Hepatocyte (in vitro differentiated cells): ENCODE results near the gene NDEL1. TPM values are rescaled to one million over a fixed set of nuclear protein-coding genes. Genes with fewer than 3 reads are reported as not detected.
A peak's percentile ranks its signal among the peaks of the same experiment; 100 is the strongest.

ENCODE experiments used
- DNase-seq: peaks from one replicate; pipeline ENCODE4 v3.0.0-alpha.2; 2016; ENCODE audit warnings: low spot score
- H2AFZ ChIP-seq: fragments of 200-600 bp; sonication (generic); 2 replicates; pipeline ENCODE4 v1.6.0; 2016; ENCODE audit warnings: antibody characterized with exemption, mild to moderate bottlenecking
- H3K27ac ChIP-seq: fragments of 200-600 bp; sonication (generic); 2 replicates; pipeline ENCODE4 v1.5.1; 2016; ENCODE audit warnings: mild to moderate bottlenecking
- H3K27me3 ChIP-seq: fragments of 200-600 bp; sonication (generic); 2 replicates; pipeline ENCODE4 v1.6.1; 2016
- H3K36me3 ChIP-seq: fragments of 200-600 bp; sonication (generic); replicated peaks from 2 replicates; pipeline ENCODE4 v1.5.1; 2016; ENCODE audit warnings: low read depth; ENCODE audit not compliant: insufficient read depth
- H3K4me1 ChIP-seq: fragments of 200-600 bp; sonication (generic); 2 replicates; pipeline ENCODE4 v1.5.1; 2016; ENCODE audit warnings: mild to moderate bottlenecking, moderate library complexity; ENCODE audit not compliant: insufficient read depth
- H3K4me2 ChIP-seq: fragments of 200-600 bp; sonication (generic); 2 replicates; pipeline ENCODE4 v1.6.0; 2016
- H3K4me3 ChIP-seq: fragments of 200-600 bp; sonication (generic); 2 replicates; pipeline ENCODE4 v1.5.1; 2016; ENCODE audit warnings: mild to moderate bottlenecking
- H3K79me2 ChIP-seq: fragments of 200-600 bp; sonication (generic); 2 replicates; pipeline ENCODE4 v1.6.0; 2017; ENCODE audit warnings: mild to moderate bottlenecking
- H3K9me2 ChIP-seq: fragments of 200-600 bp; sonication (generic); replicated peaks from 2 replicates; pipeline ENCODE4 v1.6.0; 2017; ENCODE audit warnings: mild to moderate bottlenecking; ENCODE audit not compliant: insufficient read depth
- H3K9me3 ChIP-seq: fragments of 200-600 bp; sonication (generic); 2 replicates; pipeline ENCODE4 v1.5.1; 2016; ENCODE audit warnings: low read depth, mild to moderate bottlenecking
- H4K20me1 ChIP-seq: fragments of 200-600 bp; sonication (generic); 2 replicates; pipeline ENCODE4 v1.6.0; 2016; ENCODE audit warnings: mild to moderate bottlenecking; ENCODE audit not compliant: insufficient read depth, poor library complexity, severe bottlenecking
- CTCF ChIP-seq: fragments of 200-600 bp; sonication (generic); IDR thresholded peaks from 2 replicates; pipeline ENCODE4 v1.5.1; 2016; ENCODE audit warnings: antibody characterized with exemption, mild to moderate bottlenecking; ENCODE audit not compliant: poor library complexity
- EZH2 ChIP-seq: fragments of 200-600 bp; sonication (generic); IDR thresholded peaks from 2 replicates; pipeline ENCODE4 v1.6.1; 2016; ENCODE audit warnings: antibody characterized with exemption, mild to moderate bottlenecking, borderline replicate concordance
- EZH2phosphoT487 ChIP-seq: fragments of 200-600 bp; sonication (generic); IDR thresholded peaks from one replicate; pipeline ENCODE4 v1.6.1; 2018; ENCODE audit warnings: antibody characterized with exemption, mild to moderate bottlenecking, low read depth, moderate library complexity; ENCODE audit not compliant: unreplicated experiment, severe bottlenecking
- WGBS: methylation state at CpG from one replicate; pipeline ENCODE4 v1.1.6; 2016; ENCODE audit warnings: low lambda C conversion rate; ENCODE audit errors: missing lambda C conversion rate; 5-methylcytosine and 5-hydroxymethylcytosine counted together
- polyA plus RNA-seq: library from polyadenylated mRNA; unstranded; fragments of >200 nt; fragmentation: Nextera tagmentation; extraction: Ambion mirVana; gene quantifications from 2 replicates; pipeline ENCODE4 v1.2.1, GENCODE V29; 2016
- total RNA-seq: library from RNA; depleted of rRNA; stranded (reverse); fragments of >200 nt; gene quantifications from 2 replicates; pipeline ENCODE4 v1.2.3, GENCODE V29; 2014

NDEL1 gene
- total and polyA plus RNA-seq, 2 experiments from 2014 or later: 46.1 to 66.3 TPM

- H3K36me3 ChIP-seq: no peaks in the 10 kb centered on the region
- peaks cover 45% of the 10 kb centered on the region for H3K79me2 ChIP-seq
- H3K4me2 ChIP-seq: no peak overlapping the region
- H3K27ac ChIP-seq: no peak overlapping the region
- peaks cover 42% of the 10 kb centered on the region for H4K20me1 ChIP-seq
- WGBS: 82% methylated on average over 3 of the region's 3 CpGs
- H3K4me1 ChIP-seq: peaks cover 15% of the 10 kb centered on the region
- no peak for TF ChIP-seq CTCF
- TF ChIP-seq EZH2: no peak
- TF ChIP-seq EZH2phosphoT487: no peak
- no peaks in the 10 kb centered on the region for H3K9me2 ChIP-seq
- no peak overlapping the region for H2AFZ ChIP-seq
- DNase-seq: no peak
- H3K4me3 ChIP-seq: no peak overlapping the region
- H3K27me3 ChIP-seq: no peaks in the 10 kb centered on the region
- H3K9me3 ChIP-seq: no peaks in the 10 kb centered on the region
Observed at GRCh38 chr17:8466456-8466855, 30.8 kb downstream of the NDEL1 start.

GRCh38 chr17:8466873-8467272, 31.2 kb downstream of the NDEL1 start:
- no peak for DNase-seq
- WGBS: 94% methylated on average over 21 of the region's 21 CpGs
- H3K27ac ChIP-seq: no peak overlapping the region
- H3K9me3 ChIP-seq: no peaks in the 10 kb centered on the region
- peaks cover 15% of the 10 kb centered on the region for H3K4me1 ChIP-seq
- peaks cover 41% of the 10 kb centered on the region for H3K79me2 ChIP-seq
- TF ChIP-seq EZH2phosphoT487 (no peak), CTCF (no peak), EZH2 (no peak)
- peaks cover 42% of the 10 kb centered on the region for H4K20me1 ChIP-seq
- H3K27me3 ChIP-seq: no peaks in the 10 kb centered on the region
- no peaks in the 10 kb centered on the region for H3K36me3 ChIP-seq
- H3K4me2 ChIP-seq: no peak overlapping the region
- H2AFZ ChIP-seq: no peak overlapping the region
- H3K4me3 ChIP-seq: no peak overlapping the region
- no peaks in the 10 kb centered on the region for H3K9me2 ChIP-seq

GRCh38 chr17:8467527-8467926, 31.8 kb downstream of the NDEL1 start:
- TF ChIP-seq EZH2: no peak
- no peak for TF ChIP-seq EZH2phosphoT487
- no peak for TF ChIP-seq CTCF
- no peaks in the 10 kb centered on the region for H3K36me3 ChIP-seq
- no peaks in the 10 kb centered on the region for H3K9me2 ChIP-seq
- H3K4me2 ChIP-seq: no peak overlapping the region
- peaks cover 34% of the 10 kb centered on the region for H3K79me2 ChIP-seq
- H4K20me1 ChIP-seq: peaks cover 42% of the 10 kb centered on the region
- no peaks in the 10 kb centered on the region for H3K9me3 ChIP-seq
- 74% methylated on average over 16 of the region's 16 CpGs for WGBS
- no peaks in the 10 kb centered on the region for H3K27me3 ChIP-seq
- no peak for DNase-seq
- H3K27ac ChIP-seq: peak overlapping the region; percentile 34
- no peak overlapping the region for H2AFZ ChIP-seq
- H3K4me3 ChIP-seq: no peak overlapping the region
- peaks cover 15% of the 10 kb centered on the region for H3K4me1 ChIP-seq

- TF ChIP-seq CTCF: no peak
- no peak for TF ChIP-seq EZH2
- no peak for TF ChIP-seq EZH2phosphoT487
- H3K4me2 ChIP-seq: no peak overlapping the region
- H3K27ac ChIP-seq: no peak overlapping the region
- H3K79me2 ChIP-seq: peaks cover 28% of the 10 kb centered on the region
- no peak overlapping the region for H3K4me3 ChIP-seq
- H4K20me1 ChIP-seq: peaks cover 39% of the 10 kb centered on the region
- no peaks in the 10 kb centered on the region for H3K36me3 ChIP-seq
- no peaks in the 10 kb centered on the region for H3K27me3 ChIP-seq
- WGBS: 85% methylated on average over 9 of the region's 9 CpGs
- no peak overlapping the region for H2AFZ ChIP-seq
- peaks cover 15% of the 10 kb centered on the region for H3K4me1 ChIP-seq
- no peak for DNase-seq
- no peaks in the 10 kb centered on the region for H3K9me2 ChIP-seq
- H3K9me3 ChIP-seq: no peaks in the 10 kb centered on the region
Observed at GRCh38 chr17:8468127-8468526, 32.4 kb downstream of the NDEL1 start.
